Superior temporal gyrus (tissue), 1 donor: ENCODE results near the gene APCDD1.
"Not testable (repeated sequence)": the region's sequence is repeated elsewhere in the genome, so short reads cannot be mapped to it uniquely, and the experiment has no call there.

Experiments
- DNase-seq: peaks from one replicate; pipeline ENCODE4 v3.0.0-alpha.2; 2016; ENCODE audit errors: extremely low spot score

APCDD1 gene

GRCh38 chr18:10462597-10462996 lies 8.2 kb downstream of the APCDD1 start:
- DNase-seq, result no peak

GRCh38 chr18:10463096-10463495 lies 8.7 kb downstream of the APCDD1 start:
- no peak for DNase-seq

- DNase-seq, result no peak
These were observed 9.3 kb downstream of the APCDD1 start for GRCh38 chr18:10463741-10464140.

GRCh38 chr18:10464161-10464648 lies 9.8 kb downstream of the APCDD1 start:
- DNase-seq, result not testable (repeated sequence)

- DNase-seq, result no peak
These were observed 10.9 kb downstream of the APCDD1 start for GRCh38 chr18:10465174-10465939.

- DNase-seq, result no peak
These were observed 16.0 kb downstream of the APCDD1 start for GRCh38 chr18:10470429-10470828.

GRCh38 chr18:10471574-10471973 lies 17.1 kb downstream of the APCDD1 start:
- no peak for DNase-seq

- no peak for DNase-seq
These were observed 18.7 kb downstream of the APCDD1 start for GRCh38 chr18:10473132-10473531.

GRCh38 chr18:10474309-10474708 lies 19.9 kb downstream of the APCDD1 start:
- DNase-seq, result no peak

GRCh38 chr18:10475276-10475653 lies 20.8 kb downstream of the APCDD1 start:
- DNase-seq, result no peak

- DNase-seq, result no peak
These were observed 21.3 kb downstream of the APCDD1 start for GRCh38 chr18:10475654-10476291.

- no peak for DNase-seq
These were observed 21.9 kb downstream of the APCDD1 start for GRCh38 chr18:10476338-10476791.

- DNase-seq, result no peak
These were observed 22.9 kb downstream of the APCDD1 start for GRCh38 chr18:10477121-10477862.

GRCh38 chr18:10477863-10478260 lies 23.4 kb downstream of the APCDD1 start:
- no peak for DNase-seq

GRCh38 chr18:10481831-10482230 lies 27.4 kb downstream of the APCDD1 start:
- no peak for DNase-seq

GRCh38 chr18:10482363-10482984 lies 28.0 kb downstream of the APCDD1 start:
- no peak for DNase-seq

- DNase-seq, result no peak
These were observed 28.8 kb downstream of the APCDD1 start for GRCh38 chr18:10482985-10483949.

GRCh38 chr18:10485475-10485874 lies 31.0 kb downstream of the APCDD1 start:
- no peak for DNase-seq

- no peak for DNase-seq
These were observed 31.9 kb downstream of the APCDD1 start for GRCh38 chr18:10486362-10486761.

GRCh38 chr18:10487154-10487553 lies 32.7 kb downstream of the APCDD1 start:
- DNase-seq, result no peak

GRCh38 chr18:10488017-10488416 lies 33.6 kb downstream of the APCDD1 start:
- DNase-seq, result no peak
